KOPT-K1 (cell line): Measurements from ENCODE around the gene SLX4.
"Not testable (repeated sequence)": the region's sequence is repeated elsewhere in the genome, so short reads cannot be mapped to it uniquely, and the experiment has no call there.

Experiments
- H3K27ac ChIP-seq: fragments of 200-600 bp; sonication (generic); 2 replicates; pipeline ENCODE4 v1.5.1; 2016; ENCODE audit warnings: antibody characterized with exemption, mild to moderate bottlenecking, low read depth, low read length; ENCODE audit not compliant: poor library complexity, severe bottlenecking
- H3K36me3 ChIP-seq: fragments of 200-600 bp; sonication (generic); 2 replicates; pipeline ENCODE4 v1.5.1; 2017; ENCODE audit warnings: antibody characterized with exemption, mild to moderate bottlenecking, low read length, moderate library complexity; ENCODE audit not compliant: insufficient read depth
- H3K9me3 ChIP-seq: fragments of 200-600 bp; sonication (generic); 2 replicates; pipeline ENCODE4 v1.5.1; 2017; ENCODE audit warnings: antibody characterized with exemption, low read length, mild to moderate bottlenecking; ENCODE audit not compliant: insufficient read depth, poor library complexity, severe bottlenecking

Gene SLX4

DNA sequence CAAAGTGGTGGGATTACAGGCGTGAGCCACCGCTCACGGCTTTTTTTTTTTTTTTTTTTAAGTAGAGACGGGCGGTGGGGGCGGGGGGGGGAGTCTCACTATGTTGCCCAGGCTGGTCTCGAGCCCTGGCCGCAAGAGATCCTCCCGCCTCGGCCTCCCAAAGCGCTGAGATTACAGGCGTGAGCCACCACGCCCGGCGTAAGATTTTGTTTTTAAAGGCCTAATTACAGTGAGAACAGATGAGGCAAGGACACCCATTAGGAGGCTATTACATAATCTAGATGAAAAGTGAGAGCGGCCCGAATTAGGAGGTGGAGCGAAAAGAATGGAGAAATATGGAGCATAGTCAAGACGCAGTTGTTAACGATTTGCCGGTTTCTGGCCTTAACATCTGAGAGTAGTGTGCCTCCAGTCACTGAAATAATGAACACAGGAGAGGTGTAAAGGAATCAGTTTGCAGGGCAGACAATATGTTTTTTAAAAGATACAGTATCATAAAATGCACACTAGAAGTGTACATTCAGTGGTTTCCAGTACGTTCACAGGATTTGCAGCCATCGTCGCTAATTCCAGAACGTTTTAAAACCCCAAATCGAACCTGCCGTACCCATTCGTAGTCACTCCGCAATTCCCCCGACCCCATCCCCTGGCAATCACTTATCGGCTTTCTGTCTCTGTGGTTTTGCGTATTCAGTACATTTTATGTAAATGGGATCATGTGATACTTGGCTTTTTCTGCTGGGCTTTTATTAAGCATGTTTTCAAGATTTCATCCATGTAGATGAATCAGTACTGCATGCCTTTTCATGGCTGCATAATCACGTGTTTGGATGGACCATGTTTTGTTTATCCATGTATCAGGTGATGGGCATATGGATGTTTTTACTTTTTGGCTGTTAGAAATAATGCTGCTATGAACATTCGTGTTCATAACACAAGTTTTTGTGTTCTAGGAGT lies 1.4 kb upstream of the SLX4 start:
- Histone ChIP-seq H3K9me3 (no peaks in the 10 kb centered on the region), H3K36me3 (peaks cover 36% of the 10 kb centered on the region), H3K27ac (peak overlapping the region; percentile 93)

DNA sequence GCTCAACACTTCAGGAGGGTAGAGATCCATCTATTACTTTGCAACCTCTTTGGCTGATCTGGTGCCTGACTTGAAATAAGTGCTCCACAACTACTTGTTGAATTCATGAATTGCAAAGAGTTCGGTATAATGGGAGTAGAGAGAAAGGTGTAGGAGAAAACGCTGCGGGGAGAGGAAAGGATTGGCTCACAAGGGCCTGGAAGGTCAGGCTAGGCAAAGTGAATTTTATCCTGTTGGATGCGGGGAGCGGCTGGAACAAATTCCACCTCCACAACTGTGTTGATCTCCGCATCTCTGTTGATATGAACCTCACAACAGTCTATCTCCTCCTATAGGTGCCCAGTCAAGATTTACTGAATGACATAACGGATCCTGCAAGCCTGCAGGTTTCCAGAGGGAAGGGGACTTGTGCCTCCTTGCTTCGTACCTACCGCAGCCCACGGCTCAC lies 684 bp downstream of the SLX4 start:
- Histone ChIP-seq H3K27ac (peak overlapping the region; percentile 93), H3K36me3 (peaks cover 34% of the 10 kb centered on the region), H3K9me3 (no peaks in the 10 kb centered on the region)

DNA sequence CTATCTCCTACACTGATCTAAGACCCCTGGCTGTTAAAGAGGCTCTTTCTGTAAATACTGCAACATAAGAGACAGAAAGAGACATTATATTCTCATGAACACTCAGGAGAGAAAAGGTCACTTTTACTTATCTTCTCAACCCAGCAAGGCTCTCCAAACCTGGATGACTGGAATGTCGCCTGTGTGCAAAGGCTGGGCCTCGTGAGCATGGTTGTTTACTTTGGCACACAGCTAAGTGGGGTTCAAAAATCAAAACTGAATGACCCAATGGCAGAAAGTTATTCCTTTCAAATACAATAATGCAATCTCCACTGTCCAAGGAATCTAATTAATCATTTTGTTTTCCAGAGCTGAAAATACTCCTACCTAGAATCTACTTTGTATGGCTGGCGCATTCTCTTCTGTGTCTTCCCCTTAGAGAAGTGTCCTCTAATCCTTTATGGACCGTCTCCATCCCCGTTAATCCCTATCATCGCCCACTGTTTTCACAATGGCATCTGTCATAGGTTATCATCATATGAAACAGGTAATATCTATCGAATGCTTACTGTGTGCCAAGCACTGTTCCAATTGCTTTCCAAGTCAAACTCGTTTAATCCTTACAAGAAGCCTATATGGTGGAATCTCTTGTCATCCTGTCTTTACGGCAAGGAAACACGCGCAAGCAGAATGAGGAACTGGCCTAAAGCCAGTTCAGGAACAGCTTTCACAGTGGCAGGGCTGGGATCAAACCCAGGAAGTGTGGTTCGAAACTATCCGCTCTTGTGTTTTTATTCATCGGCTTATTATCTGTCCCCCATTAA lies 1.3 kb downstream of the SLX4 start:
- Histone ChIP-seq H3K27ac (peak overlapping the region; percentile 93), H3K9me3 (no peaks in the 10 kb centered on the region), H3K36me3 (peaks cover 32% of the 10 kb centered on the region)

DNA sequence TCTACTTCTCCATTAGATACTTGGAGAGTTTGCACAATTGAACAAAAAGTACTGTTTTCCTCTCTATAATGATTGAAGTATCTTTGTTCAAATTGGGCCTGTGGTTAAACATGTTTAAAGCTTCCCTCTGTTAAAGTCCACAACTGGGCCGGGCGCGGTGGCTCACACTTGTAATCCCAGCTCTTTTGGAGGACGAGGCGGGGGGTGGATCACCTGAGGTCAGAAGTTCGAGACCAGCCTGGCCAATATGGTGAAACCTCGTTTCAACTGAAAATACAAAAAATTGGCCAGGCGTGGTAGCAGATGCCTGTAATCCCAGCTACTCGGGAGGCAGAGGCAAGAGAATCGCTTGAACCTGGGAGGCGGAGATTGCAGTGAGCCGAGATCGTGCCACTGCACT lies 2.4 kb downstream of the SLX4 start:
- H3K9me3 ChIP-seq, H3K27ac ChIP-seq: not testable (repeated sequence)
- peaks cover 28% of the 10 kb centered on the region; the same call in 1 of the 2 replicates for H3K36me3 ChIP-seq

DNA sequence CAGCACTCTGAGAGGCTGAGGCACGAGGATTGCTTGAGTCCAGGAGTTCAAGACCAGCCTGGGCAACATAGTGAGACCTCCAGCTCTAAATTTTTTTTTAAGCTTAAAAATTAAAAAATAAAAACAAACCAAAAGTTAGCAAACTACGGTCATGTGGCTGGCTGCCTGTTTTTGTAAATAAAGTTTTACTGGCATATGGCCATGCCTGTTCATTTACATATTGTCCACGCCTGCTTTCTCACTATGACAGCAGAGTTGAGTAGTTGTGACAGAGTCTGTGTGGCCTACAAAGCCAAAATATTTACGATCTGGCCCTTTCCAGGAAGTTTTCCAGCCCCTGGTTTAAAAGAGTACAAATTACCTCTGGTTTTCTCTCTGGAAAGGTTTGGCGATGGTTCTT lies 3.3 kb downstream of the SLX4 start:
- Histone ChIP-seq H3K36me3 (peaks cover 37% of the 10 kb centered on the region; the same call in 1 of the 2 replicates), H3K9me3 (no peaks in the 10 kb centered on the region), H3K27ac (no peak overlapping the region)

DNA sequence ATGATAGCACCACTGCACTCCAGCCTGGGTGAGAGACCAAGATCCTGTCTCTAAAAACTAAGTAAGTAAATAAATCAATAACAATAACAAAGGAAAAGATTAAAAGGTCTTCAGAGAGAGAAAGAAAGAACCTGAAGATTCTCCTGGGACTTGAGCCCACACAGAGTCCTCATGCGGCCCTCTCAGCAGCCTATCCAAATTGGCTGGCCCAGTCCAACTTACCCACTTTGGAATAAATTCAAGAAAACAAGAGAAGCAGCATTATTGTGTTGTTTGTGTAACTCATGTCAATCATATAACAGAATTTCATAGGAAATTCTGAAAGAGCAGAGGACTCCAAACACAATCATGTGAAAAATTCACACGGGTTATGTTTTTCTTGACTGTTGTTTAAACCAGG lies 3.8 kb downstream of the SLX4 start:
- H3K36me3 ChIP-seq: peaks cover 41% of the 10 kb centered on the region; the same call in 1 of the 2 replicates
- no peaks in the 10 kb centered on the region for H3K9me3 ChIP-seq
- no peak overlapping the region for H3K27ac ChIP-seq

DNA sequence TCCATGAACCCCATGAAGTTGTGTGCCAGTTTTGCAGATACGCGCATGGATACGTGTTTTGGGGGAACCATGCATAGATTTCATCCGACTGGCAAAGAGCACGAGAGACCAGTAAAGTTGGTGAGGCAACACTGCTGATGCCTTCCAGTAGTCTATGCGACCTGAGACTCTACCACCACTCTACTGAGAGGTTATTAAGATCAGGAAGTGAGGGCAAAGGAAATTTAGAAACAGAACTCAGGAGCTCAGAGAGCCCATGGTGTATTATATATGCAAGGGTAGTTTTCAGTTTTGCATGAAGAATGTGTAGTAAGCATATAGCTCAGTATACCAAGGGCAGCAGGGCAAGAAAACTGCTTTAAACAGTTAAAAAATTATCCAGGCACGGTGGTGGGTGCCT lies 4.2 kb downstream of the SLX4 start:
- H3K27ac ChIP-seq: no peak overlapping the region
- H3K36me3 ChIP-seq: peaks cover 46% of the 10 kb centered on the region; the same call in 1 of the 2 replicates

DNA sequence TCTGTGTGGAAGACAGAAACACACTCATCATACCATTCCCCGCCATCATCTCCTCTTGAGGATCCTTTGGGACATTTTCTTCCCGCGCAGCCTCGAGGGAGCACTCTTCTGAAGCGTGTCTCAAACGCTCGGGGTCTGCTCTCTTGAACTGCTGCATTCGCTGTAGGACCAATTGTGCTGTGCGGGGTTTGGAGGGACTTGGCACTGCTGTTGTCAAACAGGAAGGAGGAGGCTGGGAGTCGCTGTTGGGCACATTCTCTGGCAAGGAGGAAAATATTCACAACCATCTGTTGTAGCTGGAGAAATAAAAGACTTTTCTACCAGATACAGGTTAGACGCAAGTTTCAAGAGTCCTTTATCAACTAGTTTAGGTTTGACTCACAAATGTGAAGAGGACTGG lies 5.0 kb downstream of the SLX4 start:
- H3K9me3 ChIP-seq: no peaks in the 10 kb centered on the region
- no peak overlapping the region for H3K27ac ChIP-seq
- peaks cover 53% of the 10 kb centered on the region; the same call in 1 of the 2 replicates for H3K36me3 ChIP-seq

More for the DNA sequence above, 4.2 kb downstream of the SLX4 start:
- no peaks in the 10 kb centered on the region for H3K9me3 ChIP-seq

DNA sequence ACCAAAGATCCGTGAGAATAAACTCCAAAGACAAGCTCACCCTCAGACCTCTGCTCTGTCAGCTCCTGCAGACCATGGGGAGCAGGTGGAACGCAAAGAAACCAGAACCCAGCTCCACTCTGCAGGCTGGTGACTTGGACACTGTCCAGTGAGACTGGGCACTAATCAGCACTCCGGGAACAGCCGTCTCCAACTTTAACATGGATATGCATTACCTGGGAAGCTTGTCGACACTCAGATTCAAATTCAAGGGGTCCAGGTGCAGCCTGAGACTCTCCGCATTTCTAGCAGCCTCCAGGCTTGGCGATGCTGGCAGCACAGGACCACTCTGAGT lies 9.1 kb downstream of the SLX4 start:
- Histone ChIP-seq H3K9me3 (peaks cover 9% of the 10 kb centered on the region), H3K36me3 (peaks cover 69% of the 10 kb centered on the region), H3K27ac (no peak overlapping the region)

DNA sequence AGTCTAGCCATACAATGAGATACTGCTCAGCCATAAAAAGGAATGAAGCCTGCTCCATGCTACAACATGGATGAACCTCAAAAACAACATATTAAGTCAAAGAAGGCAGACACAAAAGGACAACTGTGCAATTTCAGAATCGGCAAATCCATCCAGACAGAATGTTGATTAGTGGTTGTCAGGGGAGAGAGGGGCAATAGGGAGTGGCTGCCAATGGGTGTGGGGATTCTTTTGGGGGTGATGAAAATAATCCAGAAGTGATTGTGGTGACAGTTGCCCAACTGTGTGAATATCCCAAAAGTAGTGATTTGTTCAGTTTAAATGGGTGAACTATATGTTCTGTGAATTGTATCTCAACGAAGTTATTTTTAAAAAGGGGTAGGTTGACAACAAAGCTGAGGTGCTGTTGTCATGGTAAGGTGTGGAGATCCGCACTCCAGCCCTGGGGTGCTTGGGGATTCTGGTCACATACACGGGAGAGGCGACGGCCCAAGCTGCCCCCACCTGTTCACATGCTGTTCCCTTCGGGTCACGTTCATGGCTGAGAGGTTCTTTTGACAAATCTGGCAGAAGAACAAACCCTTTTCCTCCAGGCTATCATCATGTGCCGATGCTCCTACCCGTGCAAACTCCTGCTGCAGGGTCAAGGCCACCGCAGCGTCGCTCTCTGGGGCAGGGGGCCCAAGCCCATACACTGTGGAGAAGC lies 9.6 kb downstream of the SLX4 start:
- Histone ChIP-seq H3K9me3 (peaks cover 9% of the 10 kb centered on the region), H3K36me3 (peaks cover 66% of the 10 kb centered on the region), H3K27ac (no peak overlapping the region)

DNA sequence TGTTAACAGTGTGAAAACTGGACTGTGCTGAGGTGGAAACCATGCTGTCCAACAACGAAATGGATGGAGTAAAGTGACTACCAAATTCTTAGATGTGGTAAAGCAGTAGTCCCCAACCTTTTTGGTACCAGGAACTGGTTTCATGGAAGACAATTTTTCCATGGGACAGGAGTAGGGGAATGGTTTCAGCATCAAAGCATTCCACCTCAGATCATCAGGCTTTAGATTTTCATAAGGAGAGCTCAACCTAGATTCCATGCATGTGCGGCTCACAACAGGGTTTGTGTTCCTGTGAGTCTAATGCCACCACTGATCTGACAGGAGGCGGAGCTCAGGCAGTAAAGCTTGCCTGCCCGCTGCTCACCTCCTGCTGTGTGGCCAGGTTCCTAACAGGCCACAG lies 11.5 kb downstream of the SLX4 start:
- Histone ChIP-seq H3K9me3 (peaks cover 9% of the 10 kb centered on the region), H3K36me3 (peaks cover 58% of the 10 kb centered on the region), H3K27ac (no peak overlapping the region)

DNA sequence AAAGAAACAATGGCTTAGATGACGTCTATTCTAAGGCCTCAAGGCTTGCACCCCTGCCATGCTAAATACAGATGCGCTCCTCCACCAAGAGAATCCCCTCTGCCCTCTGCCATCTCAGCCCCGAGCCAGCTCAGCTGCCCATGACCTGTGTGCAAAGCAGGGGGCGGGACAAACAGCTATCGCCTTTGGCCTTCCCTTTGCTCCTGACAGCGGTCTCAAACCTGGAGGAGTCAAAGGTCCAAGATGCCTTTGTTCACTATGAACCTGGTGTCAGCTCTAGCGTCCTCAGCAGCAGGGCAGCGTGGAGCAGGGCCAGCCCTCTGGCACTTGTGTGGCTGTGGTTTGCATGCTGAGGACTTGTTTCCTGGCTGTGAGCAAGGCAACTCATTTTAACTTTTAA lies 12.3 kb downstream of the SLX4 start:
- peaks cover 9% of the 10 kb centered on the region for H3K9me3 ChIP-seq
- H3K36me3 ChIP-seq: peaks cover 56% of the 10 kb centered on the region
- no peak overlapping the region for H3K27ac ChIP-seq

DNA sequence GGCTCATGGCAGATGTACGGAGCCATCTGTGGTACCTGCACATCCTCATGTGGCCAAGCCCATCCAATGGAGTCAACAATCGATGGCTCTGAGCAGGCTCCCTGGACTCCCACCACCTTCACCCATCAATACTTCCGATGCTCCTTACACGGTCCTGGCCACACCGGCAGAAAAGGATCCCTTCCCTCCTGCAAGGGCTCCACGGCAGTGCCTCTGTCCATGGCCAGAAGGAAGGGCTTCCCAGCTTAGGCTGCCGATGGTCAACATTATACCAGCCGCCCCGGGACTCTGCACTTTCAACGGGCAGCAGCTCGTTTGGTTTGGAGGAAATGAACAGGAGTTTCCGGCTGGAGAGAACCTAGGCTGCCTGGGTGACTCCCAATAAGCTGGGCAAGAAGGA lies 13.2 kb downstream of the SLX4 start:
- Histone ChIP-seq H3K27ac (no peak overlapping the region), H3K36me3 (peaks cover 47% of the 10 kb centered on the region), H3K9me3 (peaks cover 9% of the 10 kb centered on the region)

DNA sequence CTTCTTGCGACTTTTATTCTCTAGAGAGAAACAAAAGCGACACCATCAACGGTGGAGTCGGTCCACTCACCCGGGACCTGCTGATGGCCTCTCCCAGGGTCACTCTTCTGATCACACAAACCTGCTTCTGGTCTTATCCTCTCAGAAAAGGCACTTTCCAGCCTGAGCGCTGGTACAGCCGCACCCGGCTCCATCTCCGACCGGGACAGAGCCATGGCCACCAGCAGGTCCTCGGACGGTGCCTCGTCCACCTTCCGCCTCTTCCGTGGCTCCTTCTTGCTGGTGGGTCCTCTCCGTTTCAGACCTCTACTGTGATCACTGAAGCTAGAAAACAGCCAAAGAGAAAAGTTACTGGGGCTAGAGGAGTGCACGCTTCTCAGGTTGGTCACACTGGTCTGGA lies 13.7 kb downstream of the SLX4 start:
- Histone ChIP-seq H3K9me3 (peaks cover 9% of the 10 kb centered on the region), H3K36me3 (peaks cover 42% of the 10 kb centered on the region), H3K27ac (no peak overlapping the region)

DNA sequence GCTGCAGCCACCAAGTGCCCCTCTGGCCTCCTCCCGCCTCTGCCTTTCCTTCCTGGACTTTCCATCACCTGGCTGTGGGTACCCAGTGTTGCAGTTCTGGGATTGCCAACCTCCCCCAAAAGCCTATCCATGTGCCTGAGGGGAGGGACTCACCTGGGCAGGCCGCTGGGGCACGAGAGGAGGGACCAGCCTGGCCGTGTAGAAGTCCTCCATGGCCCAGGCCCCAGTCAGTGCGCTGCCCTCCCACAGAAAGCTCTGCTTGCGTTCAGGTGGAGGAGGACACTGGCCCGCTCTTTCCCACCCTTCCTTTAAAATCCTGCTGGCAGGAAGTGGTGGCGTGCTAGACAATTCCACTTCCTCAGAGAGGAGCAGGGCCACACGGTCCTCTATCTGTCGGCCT lies 14.2 kb downstream of the SLX4 start:
- H3K36me3 ChIP-seq: peaks cover 42% of the 10 kb centered on the region
- no peak overlapping the region for H3K27ac ChIP-seq
- H3K9me3 ChIP-seq: peaks cover 9% of the 10 kb centered on the region
